ENCODE results near the gene SERTAD2.

DNA sequence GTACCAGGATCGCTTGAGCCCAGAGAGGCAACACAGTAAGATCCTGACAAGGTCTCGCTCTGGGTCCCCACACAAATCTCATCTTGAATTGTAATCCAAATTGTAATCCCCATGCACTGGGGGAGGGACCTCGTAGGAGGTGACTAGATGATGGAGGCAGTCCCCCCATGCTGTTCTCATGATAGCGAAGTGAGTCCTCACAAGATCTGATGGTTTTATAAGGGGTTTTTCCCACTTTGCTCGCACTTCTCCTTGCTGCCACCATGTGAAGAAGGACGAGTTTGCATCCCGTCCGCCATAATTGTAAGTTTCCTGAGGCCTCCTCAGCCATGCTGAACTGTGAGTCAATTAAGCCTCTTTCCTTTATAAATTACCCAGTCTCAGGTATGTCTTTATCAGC, 46.0 kb upstream of the SERTAD2 start:
- TF ChIP-seq EZH2 (IDR thresholded peaks at IDR 0.05; ENCODE audit: borderline replicate concordance, low read depth, low read length, severe bottlenecking) (no peak), FOS (IDR thresholded peaks at IDR 0.05; ENCODE audit: borderline replicate concordance, insufficient read depth, low read length) (no peak)

Measured in endothelial cell of umbilical vein (primary cell).